ENCODE data around the gene FARS2.

The FARS2 gene

GRCh38 chr6:5667737-5668136, 406.4 kb downstream of the FARS2 start:
- H3K36me3 ChIP-seq (ENCODE audit: control insufficient read depth, insufficient read depth, low read length) = no peaks in the 10 kb centered on the region
- no peak overlapping the region for H3K9ac ChIP-seq (ENCODE audit: low read length)
- no peaks in the 10 kb centered on the region for H3K27me3 ChIP-seq (ENCODE audit: control insufficient read depth, insufficient read depth, low read length)
- H3K4me3 ChIP-seq (ENCODE audit: low read length) = no peak overlapping the region
- no peaks in the 10 kb centered on the region for H3K9me3 ChIP-seq (ENCODE audit: control insufficient read depth, low read length)
- no peaks in the 10 kb centered on the region for H3K4me1 ChIP-seq (ENCODE audit: control insufficient read depth, insufficient read depth, low read length)

GRCh38 chr6:5670381-5670780, 409.1 kb downstream of the FARS2 start:
- Histone ChIP-seq H3K9me3 (ENCODE audit: control insufficient read depth, low read length) (no peaks in the 10 kb centered on the region), H3K27me3 (ENCODE audit: control insufficient read depth, insufficient read depth, low read length) (no peaks in the 10 kb centered on the region), H3K4me3 (ENCODE audit: low read length) (no peak overlapping the region), H3K4me1 (ENCODE audit: control insufficient read depth, insufficient read depth, low read length) (no peaks in the 10 kb centered on the region), H3K36me3 (ENCODE audit: control insufficient read depth, insufficient read depth, low read length) (no peaks in the 10 kb centered on the region), H3K9ac (ENCODE audit: low read length) (no peak overlapping the region)

- no peaks in the 10 kb centered on the region for H3K9me3 ChIP-seq (ENCODE audit: control insufficient read depth, low read length)
- H3K36me3 ChIP-seq (ENCODE audit: control insufficient read depth, insufficient read depth, low read length) = no peaks in the 10 kb centered on the region
- no peaks in the 10 kb centered on the region for H3K27me3 ChIP-seq (ENCODE audit: control insufficient read depth, insufficient read depth, low read length)
- no peaks in the 10 kb centered on the region for H3K4me1 ChIP-seq (ENCODE audit: control insufficient read depth, insufficient read depth, low read length)
- H3K4me3 ChIP-seq (ENCODE audit: low read length) = no peak overlapping the region
- H3K9ac ChIP-seq (ENCODE audit: low read length) = no peak overlapping the region
Measured at GRCh38 chr6:5670811-5671561, 409.7 kb downstream of the FARS2 start.

GRCh38 chr6:5671601-5672559, 410.6 kb downstream of the FARS2 start:
- H3K36me3 ChIP-seq (ENCODE audit: control insufficient read depth, insufficient read depth, low read length) = no peaks in the 10 kb centered on the region
- H3K27me3 ChIP-seq (ENCODE audit: control insufficient read depth, insufficient read depth, low read length) = no peaks in the 10 kb centered on the region
- no peak overlapping the region for H3K4me3 ChIP-seq (ENCODE audit: low read length)
- no peaks in the 10 kb centered on the region for H3K9me3 ChIP-seq (ENCODE audit: control insufficient read depth, low read length)
- H3K9ac ChIP-seq (ENCODE audit: low read length) = no peak overlapping the region
- no peaks in the 10 kb centered on the region for H3K4me1 ChIP-seq (ENCODE audit: control insufficient read depth, insufficient read depth, low read length)

- Histone ChIP-seq H3K36me3 (ENCODE audit: control insufficient read depth, insufficient read depth, low read length) (no peaks in the 10 kb centered on the region), H3K27me3 (ENCODE audit: control insufficient read depth, insufficient read depth, low read length) (no peaks in the 10 kb centered on the region), H3K9me3 (ENCODE audit: control insufficient read depth, low read length) (no peaks in the 10 kb centered on the region), H3K9ac (ENCODE audit: low read length) (no peak overlapping the region), H3K4me3 (ENCODE audit: low read length) (no peak overlapping the region), H3K4me1 (ENCODE audit: control insufficient read depth, insufficient read depth, low read length) (no peaks in the 10 kb centered on the region)
Measured at GRCh38 chr6:5672581-5673011, 411.3 kb downstream of the FARS2 start.

GRCh38 chr6:5673019-5673790, 411.9 kb downstream of the FARS2 start:
- H3K4me3 ChIP-seq (ENCODE audit: low read length) = no peak overlapping the region
- H3K36me3 ChIP-seq (ENCODE audit: control insufficient read depth, insufficient read depth, low read length) = no peaks in the 10 kb centered on the region
- H3K4me1 ChIP-seq (ENCODE audit: control insufficient read depth, insufficient read depth, low read length) = no peaks in the 10 kb centered on the region
- no peak overlapping the region for H3K9ac ChIP-seq (ENCODE audit: low read length)
- H3K9me3 ChIP-seq (ENCODE audit: control insufficient read depth, low read length) = no peaks in the 10 kb centered on the region
- H3K27me3 ChIP-seq (ENCODE audit: control insufficient read depth, insufficient read depth, low read length) = no peaks in the 10 kb centered on the region

GRCh38 chr6:5674141-5674540, 412.8 kb downstream of the FARS2 start:
- H3K9ac ChIP-seq (ENCODE audit: low read length) = no peak overlapping the region
- no peak overlapping the region for H3K4me3 ChIP-seq (ENCODE audit: low read length)
- no peaks in the 10 kb centered on the region for H3K9me3 ChIP-seq (ENCODE audit: control insufficient read depth, low read length)
- H3K27me3 ChIP-seq (ENCODE audit: control insufficient read depth, insufficient read depth, low read length) = no peaks in the 10 kb centered on the region
- no peaks in the 10 kb centered on the region for H3K4me1 ChIP-seq (ENCODE audit: control insufficient read depth, insufficient read depth, low read length)
- no peaks in the 10 kb centered on the region for H3K36me3 ChIP-seq (ENCODE audit: control insufficient read depth, insufficient read depth, low read length)

- Histone ChIP-seq H3K9me3 (ENCODE audit: control insufficient read depth, low read length) (no peaks in the 10 kb centered on the region), H3K27me3 (ENCODE audit: control insufficient read depth, insufficient read depth, low read length) (no peaks in the 10 kb centered on the region), H3K4me1 (ENCODE audit: control insufficient read depth, insufficient read depth, low read length) (no peaks in the 10 kb centered on the region), H3K36me3 (ENCODE audit: control insufficient read depth, insufficient read depth, low read length) (no peaks in the 10 kb centered on the region), H3K9ac (ENCODE audit: low read length) (no peak overlapping the region), H3K4me3 (ENCODE audit: low read length) (no peak overlapping the region)
Measured at GRCh38 chr6:5674721-5675120, 413.4 kb downstream of the FARS2 start.

- no peaks in the 10 kb centered on the region for H3K9me3 ChIP-seq (ENCODE audit: control insufficient read depth, low read length)
- H3K4me3 ChIP-seq (ENCODE audit: low read length) = no peak overlapping the region
- no peaks in the 10 kb centered on the region for H3K4me1 ChIP-seq (ENCODE audit: control insufficient read depth, insufficient read depth, low read length)
Measured at GRCh38 chr6:5676701-5677100, 415.4 kb downstream of the FARS2 start.

GRCh38 chr6:5677219-5678000, 416.1 kb downstream of the FARS2 start:
- H3K4me1 ChIP-seq (ENCODE audit: control insufficient read depth, insufficient read depth, low read length) = no peaks in the 10 kb centered on the region
- no peaks in the 10 kb centered on the region for H3K9me3 ChIP-seq (ENCODE audit: control insufficient read depth, low read length)
- H3K9ac ChIP-seq (ENCODE audit: low read length) = no peak overlapping the region
- no peak overlapping the region for H3K4me3 ChIP-seq (ENCODE audit: low read length)
- no peaks in the 10 kb centered on the region for H3K27me3 ChIP-seq (ENCODE audit: control insufficient read depth, insufficient read depth, low read length)
- no peaks in the 10 kb centered on the region for H3K36me3 ChIP-seq (ENCODE audit: control insufficient read depth, insufficient read depth, low read length)

More at GRCh38 chr6:5676701-5677100, 415.4 kb downstream of the FARS2 start:
- no peak overlapping the region for H3K9ac ChIP-seq (ENCODE audit: low read length)
- no peaks in the 10 kb centered on the region for H3K27me3 ChIP-seq (ENCODE audit: control insufficient read depth, insufficient read depth, low read length)
- no peaks in the 10 kb centered on the region for H3K36me3 ChIP-seq (ENCODE audit: control insufficient read depth, insufficient read depth, low read length)

GRCh38 chr6:5679270-5679669, 418.0 kb downstream of the FARS2 start:
- Histone ChIP-seq H3K9ac (ENCODE audit: low read length) (no peak overlapping the region), H3K9me3 (ENCODE audit: control insufficient read depth, low read length) (no peaks in the 10 kb centered on the region), H3K4me3 (ENCODE audit: low read length) (no peak overlapping the region), H3K4me1 (ENCODE audit: control insufficient read depth, insufficient read depth, low read length) (no peaks in the 10 kb centered on the region), H3K36me3 (ENCODE audit: control insufficient read depth, insufficient read depth, low read length) (no peaks in the 10 kb centered on the region), H3K27me3 (ENCODE audit: control insufficient read depth, insufficient read depth, low read length) (no peaks in the 10 kb centered on the region)
